Upper lobe of left lung (tissue), 6 donors: ENCODE measurements around the gene ITPK1. TPM values are rescaled to one million over a fixed set of nuclear protein-coding genes. Genes with fewer than 3 reads are reported as not detected.

Source experiments
- ATAC-seq, 2 donors: fragments of 200-7000 bp; cut with Tn5 transposase; one replicate each; pipeline ENCODE4 v1.9.1; 2022; ENCODE audit warnings: mild to moderate bottlenecking in 2 of 2, moderate library complexity in 2 of 2; ENCODE audit not compliant: low FRiP score in 2 of 2
- DNase-seq, 2 donors: peaks; one replicate each; pipeline ENCODE4 v3.0.0-alpha.2; 2019 to 2020
- H3K27ac ChIP-seq, 4 donors: fragments of 200-600 bp; sonication (generic); one replicate each; pipeline ENCODE4 v1.5.1; 2016 to 2019
- H3K27me3 ChIP-seq, 4 donors: fragments of 200-600 bp; sonication (generic); one replicate each; pipeline ENCODE4 v1.5.1; 2017 to 2019
- H3K36me3 ChIP-seq, 4 donors: fragments of 200-600 bp; sonication (generic); one replicate each; pipeline ENCODE4 v1.5.1; 2016 to 2019
- H3K4me1 ChIP-seq, 4 donors: fragments of 200-600 bp; sonication (generic); one replicate each; pipeline ENCODE4 v1.5.1; 2018 to 2019
- H3K4me3 ChIP-seq, 4 donors: fragments of 200-600 bp; sonication (generic); one replicate each; pipeline ENCODE4 v1.5.1; 2017 to 2019; ENCODE audit warnings: mild to moderate bottlenecking in 2 of 4, moderate library complexity in 1 of 4
- H3K9me3 ChIP-seq, 4 donors: fragments of 200-600 bp; sonication (generic); one replicate each; pipeline ENCODE4 v1.5.1; 2018 to 2019
- EP300 ChIP-seq, 4 donors: sonication (generic); formaldehyde crosslinking; IDR thresholded peaks; one replicate each; pipeline ENCODE4 v1.5.1; 2017; ENCODE audit warnings: antibody characterized with exemption in 4 of 4, control low read depth in 2 of 4
- POLR2A ChIP-seq, 4 donors: fragments of 450-650 bp; IDR thresholded peaks; one replicate each; pipeline ENCODE4 v1.5.1; 2016 to 2017; ENCODE audit warnings: antibody characterized with exemption in 4 of 4, mild to moderate bottlenecking in 2 of 4
- POLR2AphosphoS5 ChIP-seq, 2 donors: sonication (generic); formaldehyde crosslinking; IDR thresholded peaks; one replicate each; pipeline ENCODE4 v1.5.1; 2017; ENCODE audit warnings: antibody characterized with exemption in 2 of 2
- WGBS, 2 donors: methylation state at CpG; one replicate each; pipeline ENCODE4 v1.1.5; 2017 to 2018; 5-methylcytosine and 5-hydroxymethylcytosine counted together
- total RNA-seq, 6 donors: library from RNA; depleted of rRNA in 4 of 6; stranded (reverse); fragments of >200 nt in 4 of 6; gene quantifications; one replicate each; pipeline versions ENCODE4 v1.1.0 to v1.2.1, GENCODE V29; 2016 to 2021
- TF ChIP-seq, protein P1 (sequence below), 6 experiments: fragments of 450-650 bp in 4 of 6; fragments of 200-600 bp in 2 of 6; sonication (generic) in 2 of 6; IDR thresholded peaks; one replicate each; pipeline ENCODE4 v1.5.1; 2016 to 2019; ENCODE audit warnings: antibody characterized with exemption in 6 of 6
- donor health status: DM: no; HTN: no; CAD: no; lungs with moderate emphysema.
- donor health status: DM: no; HTN: yes; CAD: no; lungs with severe emphysema.

Gene ITPK1
- total RNA-seq, 6 donors from 2014 or later = 41.9 to 128 (median 86.1) TPM

DNA sequence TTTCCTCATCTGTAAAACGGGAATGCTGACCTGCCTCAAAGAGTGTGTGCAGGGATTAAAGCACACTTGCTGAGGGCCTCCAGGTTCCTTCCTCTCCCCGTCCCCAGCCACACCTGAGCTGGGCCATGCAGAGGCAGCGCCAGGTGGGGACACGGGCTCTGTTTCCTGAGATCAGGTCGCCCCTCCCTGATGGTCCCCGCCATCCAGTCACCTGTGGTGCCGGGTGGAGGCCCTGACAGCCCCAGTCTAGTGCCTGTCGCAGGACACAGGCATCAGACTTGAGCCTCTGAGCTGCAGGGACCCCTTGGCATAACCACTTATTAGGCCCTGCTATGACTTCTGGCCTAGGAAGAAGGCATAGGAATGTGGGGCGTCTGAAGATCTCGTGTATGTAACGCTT lies 180.3 kb downstream of the ITPK1 start:
- TF ChIP-seq EP300 (IDR thresholded peaks at IDR 0.05) (no peak), POLR2A (IDR thresholded peaks at IDR 0.05) (no peak)
- TF ChIP-seq, protein P1, sequence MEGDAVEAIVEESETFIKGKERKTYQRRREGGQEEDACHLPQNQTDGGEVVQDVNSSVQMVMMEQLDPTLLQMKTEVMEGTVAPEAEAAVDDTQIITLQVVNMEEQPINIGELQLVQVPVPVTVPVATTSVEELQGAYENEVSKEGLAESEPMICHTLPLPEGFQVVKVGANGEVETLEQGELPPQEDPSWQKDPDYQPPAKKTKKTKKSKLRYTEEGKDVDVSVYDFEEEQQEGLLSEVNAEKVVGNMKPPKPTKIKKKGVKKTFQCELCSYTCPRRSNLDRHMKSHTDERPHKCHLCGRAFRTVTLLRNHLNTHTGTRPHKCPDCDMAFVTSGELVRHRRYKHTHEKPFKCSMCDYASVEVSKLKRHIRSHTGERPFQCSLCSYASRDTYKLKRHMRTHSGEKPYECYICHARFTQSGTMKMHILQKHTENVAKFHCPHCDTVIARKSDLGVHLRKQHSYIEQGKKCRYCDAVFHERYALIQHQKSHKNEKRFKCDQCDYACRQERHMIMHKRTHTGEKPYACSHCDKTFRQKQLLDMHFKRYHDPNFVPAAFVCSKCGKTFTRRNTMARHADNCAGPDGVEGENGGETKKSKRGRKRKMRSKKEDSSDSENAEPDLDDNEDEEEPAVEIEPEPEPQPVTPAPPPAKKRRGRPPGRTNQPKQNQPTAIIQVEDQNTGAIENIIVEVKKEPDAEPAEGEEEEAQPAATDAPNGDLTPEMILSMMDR (IDR thresholded peaks at IDR 0.05) = no peak
- Histone ChIP-seq H3K36me3 (peaks cover 0 to 19% (median 8%) of the 10 kb centered on the region in 4 donors), H3K9me3 (no peaks in the 10 kb centered on the region), H3K27ac (no peak overlapping the region), H3K27me3 (no peaks in the 10 kb centered on the region), H3K4me1 (no peaks in the 10 kb centered on the region), H3K4me3 (no peak overlapping the region)
- WGBS, 2 donors = 86 to 89% methylated on average over 3 to 11 of the region's 11 CpGs
- DNase-seq (peak in 1 of 2 donors; percentile 33), ATAC-seq (no peak)

DNA sequence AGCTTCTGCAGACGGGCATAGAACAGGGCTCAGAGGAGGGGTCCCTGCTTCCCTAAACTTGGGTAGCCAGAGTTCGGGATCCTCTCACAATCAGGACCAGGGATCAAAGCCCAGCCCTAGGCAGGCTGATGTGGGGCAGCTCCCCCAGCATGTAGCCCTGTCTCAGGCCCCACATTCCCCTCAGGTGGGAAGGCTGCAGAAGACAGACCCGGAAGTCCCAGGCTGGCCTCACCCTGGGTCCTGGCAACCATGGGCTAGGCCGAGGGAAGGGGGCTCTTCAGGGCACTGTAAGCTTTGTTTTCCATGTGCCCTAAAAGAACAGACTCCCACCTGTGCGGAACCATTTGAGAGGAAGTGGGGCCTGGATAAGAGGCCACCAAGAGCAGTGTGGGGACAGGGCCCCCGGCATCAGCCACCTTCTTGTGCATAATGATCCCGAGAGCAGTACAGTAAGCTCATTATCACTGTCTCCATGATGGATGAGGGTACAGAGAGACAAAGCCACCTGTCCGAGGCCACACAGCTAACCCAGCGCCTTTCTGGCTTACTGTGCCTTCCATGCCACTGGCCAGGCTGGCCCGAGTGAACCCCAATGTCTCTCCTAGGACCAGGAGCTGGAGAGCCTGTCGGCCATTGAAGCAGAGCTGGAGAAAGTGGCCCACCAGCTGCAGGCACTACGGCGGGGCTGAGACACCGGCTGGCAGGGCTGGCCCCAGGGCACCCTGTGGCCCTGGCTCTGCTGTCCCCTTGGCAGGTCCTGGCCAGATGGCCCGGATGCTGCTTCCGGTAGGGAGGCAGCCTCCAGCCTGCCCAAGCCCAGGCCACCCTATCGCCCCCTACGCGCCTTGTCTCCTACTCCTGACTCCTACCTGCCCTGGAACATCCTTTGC lies 181.3 kb downstream of the ITPK1 start:
- no peak overlapping the region for H3K27ac ChIP-seq
- H3K9me3 ChIP-seq = no peaks in the 10 kb centered on the region
- no peaks in the 10 kb centered on the region for H3K27me3 ChIP-seq
- no peaks in the 10 kb centered on the region for H3K4me1 ChIP-seq
- ATAC-seq (no peak), DNase-seq (peak in 1 of 2 donors; percentile 73)
- peaks cover 0 to 15% (median 8%) of the 10 kb centered on the region in 4 donors for H3K36me3 ChIP-seq
- WGBS, 2 donors = 84 to 87% methylated on average over 8 to 19 of the region's 19 CpGs
- H3K4me3 ChIP-seq = no peak overlapping the region
- TF ChIP-seq POLR2A (IDR thresholded peaks at IDR 0.05) (no peak), EP300 (IDR thresholded peaks at IDR 0.05) (no peak), POLR2AphosphoS5 (IDR thresholded peaks at IDR 0.05) (no peak)
- TF ChIP-seq, protein P1 (IDR thresholded peaks at IDR 0.05) = no peak

DNA sequence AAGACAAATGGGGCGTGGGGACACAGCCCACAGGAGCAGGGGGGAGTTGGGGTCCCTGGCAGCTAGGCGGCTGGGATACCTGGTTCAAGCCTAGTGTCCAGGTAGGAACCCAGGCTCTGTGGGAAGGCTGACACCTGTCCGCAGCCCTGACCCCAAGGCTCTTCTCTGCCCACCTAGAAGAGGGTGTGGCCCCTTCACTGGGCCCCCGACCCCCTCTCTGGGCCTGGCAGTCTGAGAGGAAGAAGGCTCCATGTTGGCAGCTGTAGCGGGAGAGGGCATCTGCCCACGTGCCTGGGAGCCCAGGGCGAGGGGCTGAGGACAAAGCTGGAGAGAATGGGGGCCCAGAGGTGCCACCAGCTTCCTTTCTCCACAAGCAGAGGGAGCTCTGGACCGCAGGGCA lies 182.2 kb downstream of the ITPK1 start:
- ATAC-seq (no peak), DNase-seq (peak in 1 of 2 donors; percentile 54)
- 76 to 90% methylated on average over 5 to 8 of the region's 8 CpGs for WGBS, 2 donors
- Histone ChIP-seq H3K9me3 (no peaks in the 10 kb centered on the region), H3K27ac (no peak overlapping the region), H3K4me3 (no peak overlapping the region), H3K27me3 (no peaks in the 10 kb centered on the region), H3K36me3 (peaks cover 0 to 15% (median 7%) of the 10 kb centered on the region in 4 donors), H3K4me1 (no peaks in the 10 kb centered on the region)
- TF ChIP-seq POLR2AphosphoS5 (IDR thresholded peaks at IDR 0.05) = no peak
- TF ChIP-seq, protein P1 (IDR thresholded peaks at IDR 0.05) = no peak
- TF ChIP-seq POLR2A (IDR thresholded peaks at IDR 0.05) = no peak
- TF ChIP-seq EP300 (IDR thresholded peaks at IDR 0.05) = no peak

DNA sequence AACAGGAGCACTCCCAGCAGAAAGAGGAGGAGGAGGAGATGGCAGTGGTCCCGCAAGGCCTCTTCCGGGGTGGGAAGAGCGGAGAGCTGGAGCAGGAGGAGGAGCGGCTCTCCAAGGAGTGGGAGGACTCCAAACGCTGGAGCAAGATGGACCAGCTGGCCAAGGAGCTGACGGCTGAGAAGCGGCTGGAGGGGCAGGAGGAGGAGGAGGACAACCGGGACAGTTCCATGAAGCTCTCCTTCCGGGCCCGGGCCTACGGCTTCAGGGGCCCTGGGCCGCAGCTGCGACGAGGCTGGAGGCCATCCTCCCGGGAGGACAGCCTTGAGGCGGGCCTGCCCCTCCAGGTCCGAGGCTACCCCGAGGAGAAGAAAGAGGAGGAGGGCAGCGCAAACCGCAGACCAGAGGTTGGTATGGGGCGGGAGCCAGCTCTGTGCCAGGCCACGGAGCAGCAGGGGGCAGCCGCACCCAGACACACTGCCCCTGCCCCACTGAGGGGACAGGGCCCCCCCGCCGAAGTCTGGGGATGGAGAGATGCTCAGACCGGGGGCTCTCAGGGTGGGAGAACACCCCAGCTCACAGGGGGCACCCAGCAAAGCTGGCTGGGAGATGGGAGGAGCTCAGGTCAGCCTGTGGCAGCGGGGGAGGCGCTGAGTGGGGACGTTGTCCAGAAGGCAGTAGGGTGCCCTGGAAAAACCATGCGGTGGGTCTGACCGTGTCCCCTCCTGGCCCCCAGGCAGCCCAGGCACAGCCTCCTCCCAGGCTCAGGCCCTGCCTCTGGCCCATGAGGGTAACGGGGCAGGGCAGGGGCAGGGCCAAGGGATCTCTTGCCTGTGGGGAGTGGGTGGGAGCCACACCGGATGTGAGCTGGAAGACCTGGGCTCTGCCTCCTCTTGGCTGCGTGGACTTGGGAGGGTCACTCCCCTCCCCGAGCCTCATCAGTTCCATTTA lies 183.0 kb downstream of the ITPK1 start:
- no peak overlapping the region for H3K27ac ChIP-seq
- TF ChIP-seq EP300 (IDR thresholded peaks at IDR 0.05) (no peak), POLR2AphosphoS5 (IDR thresholded peaks at IDR 0.05) (no peak), POLR2A (IDR thresholded peaks at IDR 0.05) (no peak)
- TF ChIP-seq, protein P1 (IDR thresholded peaks at IDR 0.05) = no peak
- ATAC-seq = no peak
- WGBS, 2 donors = 84 to 90% methylated on average over 21 to 35 of the region's 35 CpGs
- no peaks in the 10 kb centered on the region for H3K9me3 ChIP-seq
- peaks cover 0 to 15% (median 6%) of the 10 kb centered on the region in 4 donors for H3K36me3 ChIP-seq
- peak in 1 of 2 donors; percentile 70 for DNase-seq
- H3K4me3 ChIP-seq = no peak overlapping the region
- H3K27me3 ChIP-seq = no peaks in the 10 kb centered on the region
- H3K4me1 ChIP-seq = no peaks in the 10 kb centered on the region
